Measurements from ENCODE around the gene COA7. TPM values are rescaled to one million over a fixed set of nuclear protein-coding genes. Genes with fewer than 3 reads are reported as not detected.
"Not testable (repeated sequence)": the region's sequence is repeated elsewhere in the genome, so short reads cannot be mapped to it uniquely, and the experiment has no call there.

COA7 gene
- total RNA-seq, 4 donors from 2014 or later: 5.9 to 17.0 (median 9.4) TPM

- no peak overlapping the region for H3K4me3 ChIP-seq
- no peak overlapping the region for H3K27ac ChIP-seq
- H3K27me3 ChIP-seq: no peaks in the 10 kb centered on the region
- DNase-seq: no peak
- no peaks in the 10 kb centered on the region for H3K9me3 ChIP-seq
- H3K4me1 ChIP-seq: peaks cover 0 to 9% (median 0%) of the 10 kb centered on the region in 4 donors
- TF ChIP-seq POLR2A (IDR thresholded peaks at IDR 0.05) (no peak), CTCF (IDR thresholded peaks at IDR 0.05) (no peak)
- H3K36me3 ChIP-seq: peaks cover 0 to 24% (median 0%) of the 10 kb centered on the region in 3 donors
Measured at GRCh38 chr1:52695627-52696026, 2.5 kb downstream of the COA7 start.

- Histone ChIP-seq H3K4me1 (peaks cover 0 to 9% (median 0%) of the 10 kb centered on the region in 4 donors), H3K36me3 (peaks cover 0 to 26% (median 0%) of the 10 kb centered on the region in 3 donors), H3K27me3 (no peaks in the 10 kb centered on the region), H3K4me3 (no peak overlapping the region), H3K27ac (no peak overlapping the region), H3K9me3 (no peaks in the 10 kb centered on the region)
- TF ChIP-seq CTCF (IDR thresholded peaks at IDR 0.05) (no peak), POLR2A (IDR thresholded peaks at IDR 0.05) (no peak)
- DNase-seq: no peak
Measured at GRCh38 chr1:52693843-52694242, 4.3 kb downstream of the COA7 start.

- not testable (repeated sequence) for H3K4me3 ChIP-seq, H3K27ac ChIP-seq, H3K9me3 ChIP-seq, DNase-seq, H3K27me3 ChIP-seq, H3K4me1 ChIP-seq
- H3K36me3 ChIP-seq: peaks cover 0 to 31% (median 0%) of the 10 kb centered on the region in 3 donors
Measured at GRCh38 chr1:52693351-52693750, 4.8 kb downstream of the COA7 start.

GRCh38 chr1:52692697-52693096 is 5.5 kb downstream of the COA7 start:
- no peak overlapping the region for H3K4me3 ChIP-seq
- DNase-seq: no peak
- TF ChIP-seq POLR2A (IDR thresholded peaks at IDR 0.05) (no peak), CTCF (IDR thresholded peaks at IDR 0.05) (no peak)
- no peaks in the 10 kb centered on the region for H3K9me3 ChIP-seq
- H3K4me1 ChIP-seq: peaks cover 0 to 5% (median 0%) of the 10 kb centered on the region in 4 donors
- H3K27me3 ChIP-seq: no peaks in the 10 kb centered on the region
- no peak overlapping the region for H3K27ac ChIP-seq
- peaks cover 0 to 38% (median 0%) of the 10 kb centered on the region in 3 donors for H3K36me3 ChIP-seq

- TF ChIP-seq POLR2A (IDR thresholded peaks at IDR 0.05) (no peak), CTCF (IDR thresholded peaks at IDR 0.05) (no peak)
Measured at GRCh38 chr1:52691821-52692220, 6.3 kb downstream of the COA7 start.

GRCh38 chr1:52686830-52687229 is 11.3 kb downstream of the COA7 start:
- no peaks in the 10 kb centered on the region for H3K4me1 ChIP-seq
- H3K4me3 ChIP-seq: no peak overlapping the region
- DNase-seq: no peak
- H3K9me3 ChIP-seq: no peaks in the 10 kb centered on the region
- H3K36me3 ChIP-seq: peaks cover 0 to 31% (median 0%) of the 10 kb centered on the region in 3 donors
- no peaks in the 10 kb centered on the region for H3K27me3 ChIP-seq
- H3K27ac ChIP-seq: no peak overlapping the region
- TF ChIP-seq POLR2A (IDR thresholded peaks at IDR 0.05) (no peak), CTCF (IDR thresholded peaks at IDR 0.05) (no peak)

More at GRCh38 chr1:52691821-52692220, 6.3 kb downstream of the COA7 start:
- no peak overlapping the region for H3K4me3 ChIP-seq
- no peaks in the 10 kb centered on the region for H3K9me3 ChIP-seq
- H3K27ac ChIP-seq: no peak overlapping the region
- no peaks in the 10 kb centered on the region for H3K4me1 ChIP-seq
- no peaks in the 10 kb centered on the region for H3K27me3 ChIP-seq
- peaks cover 0 to 45% (median 0%) of the 10 kb centered on the region in 3 donors for H3K36me3 ChIP-seq
- no peak for DNase-seq

Data from Peyer's patch (tissue), 4 donors.